K562 (cell line): ENCODE measurements around the gene ROS1.

Experiments
- POLR2A ChIP-seq: fragments of 450-650 bp; conservative IDR thresholded peaks from 2 replicates; pipeline ENCODE4 v1.6.1; 2016
- RBBP5 ChIP-seq: fragments of 200-600 bp; sonication (generic); IDR thresholded peaks from 2 replicates; pipeline ENCODE4 v1.6.1; 2012; ENCODE audit warnings: borderline replicate concordance, mild to moderate bottlenecking, low read length, control low read depth, inconsistent platforms; ENCODE audit not compliant: insufficient read depth, poor library complexity, severe bottlenecking
- SMARCE1 ChIP-seq: fragments of 450-650 bp; IDR thresholded peaks from 2 replicates; pipeline ENCODE4 v1.7.1; 2016; ENCODE audit warnings: mild to moderate bottlenecking
- USF1 ChIP-seq: sonication (generic); formaldehyde crosslinking; IDR thresholded peaks from 2 replicates; pipeline ENCODE4 v1.9.0; 2022; ENCODE audit warnings: mild to moderate bottlenecking, missing genetic modification reagents

DNA sequence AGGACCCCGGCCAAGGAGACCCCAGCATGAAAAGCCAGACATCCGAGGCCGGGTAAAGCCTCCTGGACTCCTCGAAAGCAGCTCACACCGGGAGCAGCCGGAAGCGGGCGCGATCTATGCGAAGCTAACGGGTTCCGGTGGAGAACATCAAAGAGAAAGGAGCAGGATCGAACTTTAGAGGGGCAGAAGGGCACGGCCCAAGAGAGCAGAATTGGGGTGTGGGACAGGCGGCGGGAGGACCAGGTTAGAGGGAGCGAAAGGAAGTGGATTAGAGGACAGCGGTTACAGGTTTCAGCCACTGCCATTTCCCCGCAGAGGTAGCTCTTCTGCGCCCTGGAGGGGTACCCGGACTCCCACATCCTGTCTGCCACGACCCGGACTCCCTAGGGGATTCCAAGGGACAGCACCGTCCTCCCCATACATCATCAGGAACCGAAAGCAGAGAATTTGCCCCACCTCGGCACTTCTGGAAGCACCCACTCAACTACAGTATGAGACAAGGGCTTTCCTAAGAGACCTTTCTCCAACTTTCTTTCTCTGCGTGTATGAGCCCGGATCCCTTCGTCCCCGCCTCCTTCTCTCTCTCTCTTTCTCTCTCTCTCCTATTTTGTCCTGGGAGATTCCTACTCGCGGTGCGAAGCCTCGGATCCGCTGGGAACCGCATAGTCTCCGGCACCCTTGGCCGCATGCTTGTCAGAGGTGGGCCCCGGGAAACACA, 160.9 kb downstream of the ROS1 start:
- TF ChIP-seq SMARCE1 (no peak), RBBP5 (no peak), USF1 (CRISPR knock-in tag) (no peak), POLR2A (no peak)
